GM20000 (cell line): ENCODE measurements around the gene TMEM178B.

Experiments
- DNase-seq: peaks from one replicate; pipeline ENCODE4 v3.0.0; 2012; ENCODE audit warnings: low spot score
- TF ChIP-seq, protein P1 (sequence below): IDR thresholded peaks from 2 replicates; pipeline ENCODE4 v1.5.1; 2012; ENCODE audit warnings: mild to moderate bottlenecking, control low read depth; ENCODE audit errors: extremely low read depth, missing control alignments

The TMEM178B gene

DNA sequence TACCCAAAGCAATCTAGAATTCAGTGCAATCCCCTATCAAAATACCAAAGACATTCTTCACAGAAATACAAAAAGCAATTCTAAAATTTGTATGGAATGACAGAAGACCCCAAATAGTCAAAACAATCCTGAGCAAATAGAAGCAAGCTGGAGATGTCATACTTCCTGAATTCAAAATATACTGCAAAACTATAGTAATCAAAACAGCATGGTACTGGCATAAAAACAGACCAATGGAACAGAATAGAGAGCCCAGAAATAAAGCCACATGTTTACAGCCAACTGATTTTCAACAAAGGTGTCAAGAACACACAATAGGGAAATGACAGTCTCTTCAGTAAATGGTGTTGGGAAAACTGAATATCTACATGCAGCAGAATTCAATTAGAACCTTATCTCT is 353.3 kb downstream of the TMEM178B start:
- DNase-seq: no peak

DNA sequence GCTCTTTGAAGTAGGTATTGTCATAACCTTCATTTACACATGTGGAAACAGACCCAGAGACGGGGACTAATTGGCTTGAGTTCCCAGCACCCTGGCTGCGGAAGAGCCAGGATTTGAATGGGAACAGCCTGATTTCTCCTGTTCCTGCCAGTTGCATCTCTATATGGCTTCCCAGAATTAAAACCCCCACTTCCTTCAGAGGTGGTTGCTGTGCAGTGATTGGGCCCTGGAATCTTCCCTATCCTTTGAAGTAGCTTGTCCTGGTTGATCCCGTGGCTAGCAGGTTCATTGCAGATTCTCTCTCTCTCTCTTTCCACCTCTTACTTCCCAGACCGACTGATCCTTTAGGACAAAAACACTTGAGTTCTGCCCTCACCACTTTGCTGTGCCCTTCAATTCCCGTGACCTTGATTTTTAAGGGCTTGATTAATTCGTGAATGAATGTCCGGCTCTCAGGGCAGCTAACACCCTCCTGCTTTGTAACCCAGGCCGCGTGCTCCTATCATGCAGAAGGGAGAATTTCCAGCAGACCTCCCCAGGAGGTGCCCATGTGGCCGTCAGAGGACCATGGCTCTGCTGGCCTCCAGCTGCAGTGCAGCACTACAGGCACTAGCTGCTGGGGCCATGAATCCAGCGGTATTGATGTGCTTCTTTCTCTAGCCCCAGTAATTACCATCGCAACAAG is 356.7 kb downstream of the TMEM178B start:
- DNase-seq: no peak
- TF ChIP-seq, protein P1, sequence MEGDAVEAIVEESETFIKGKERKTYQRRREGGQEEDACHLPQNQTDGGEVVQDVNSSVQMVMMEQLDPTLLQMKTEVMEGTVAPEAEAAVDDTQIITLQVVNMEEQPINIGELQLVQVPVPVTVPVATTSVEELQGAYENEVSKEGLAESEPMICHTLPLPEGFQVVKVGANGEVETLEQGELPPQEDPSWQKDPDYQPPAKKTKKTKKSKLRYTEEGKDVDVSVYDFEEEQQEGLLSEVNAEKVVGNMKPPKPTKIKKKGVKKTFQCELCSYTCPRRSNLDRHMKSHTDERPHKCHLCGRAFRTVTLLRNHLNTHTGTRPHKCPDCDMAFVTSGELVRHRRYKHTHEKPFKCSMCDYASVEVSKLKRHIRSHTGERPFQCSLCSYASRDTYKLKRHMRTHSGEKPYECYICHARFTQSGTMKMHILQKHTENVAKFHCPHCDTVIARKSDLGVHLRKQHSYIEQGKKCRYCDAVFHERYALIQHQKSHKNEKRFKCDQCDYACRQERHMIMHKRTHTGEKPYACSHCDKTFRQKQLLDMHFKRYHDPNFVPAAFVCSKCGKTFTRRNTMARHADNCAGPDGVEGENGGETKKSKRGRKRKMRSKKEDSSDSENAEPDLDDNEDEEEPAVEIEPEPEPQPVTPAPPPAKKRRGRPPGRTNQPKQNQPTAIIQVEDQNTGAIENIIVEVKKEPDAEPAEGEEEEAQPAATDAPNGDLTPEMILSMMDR: no peak

More for the DNA sequence above, 353.3 kb downstream of the TMEM178B start:
- TF ChIP-seq, protein P1: no peak

DNA sequence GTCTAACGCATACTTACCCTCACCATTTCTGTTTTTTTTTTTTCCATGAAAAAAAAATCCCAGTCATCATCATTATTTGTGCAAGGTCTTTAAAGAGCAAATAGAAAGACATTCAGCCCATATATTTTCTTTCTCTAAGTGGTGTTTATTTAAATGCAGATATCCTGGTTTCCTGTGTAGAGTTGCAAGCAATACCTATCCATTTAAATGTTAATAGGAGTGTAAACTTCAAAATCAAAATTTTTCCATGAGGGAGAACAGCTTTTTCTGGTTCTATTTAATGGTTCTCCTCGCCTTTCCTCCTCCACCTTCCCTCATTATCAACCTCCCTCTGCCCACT is 357.2 kb downstream of the TMEM178B start:
- TF ChIP-seq, protein P1: no peak
- DNase-seq: no peak

DNA sequence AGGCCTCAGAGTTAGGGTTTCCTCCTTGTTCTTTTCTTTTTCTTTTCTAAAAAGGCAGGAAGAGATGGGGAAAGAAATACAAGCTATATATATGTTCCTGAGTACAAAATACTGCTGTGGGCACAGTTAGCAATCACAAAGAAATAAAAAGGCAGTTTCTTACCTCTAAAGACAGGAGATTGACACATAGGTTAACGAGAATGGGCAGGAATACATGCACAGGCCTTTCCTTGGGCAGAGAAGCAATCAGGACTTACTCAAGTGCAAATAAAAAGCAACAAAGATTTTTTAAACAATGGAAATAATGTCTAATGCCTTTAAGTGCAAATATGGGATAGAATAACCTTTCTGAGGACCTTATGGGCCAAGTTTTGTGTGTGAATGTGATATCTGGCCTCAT is 357.8 kb downstream of the TMEM178B start:
- TF ChIP-seq, protein P1: no peak

DNA sequence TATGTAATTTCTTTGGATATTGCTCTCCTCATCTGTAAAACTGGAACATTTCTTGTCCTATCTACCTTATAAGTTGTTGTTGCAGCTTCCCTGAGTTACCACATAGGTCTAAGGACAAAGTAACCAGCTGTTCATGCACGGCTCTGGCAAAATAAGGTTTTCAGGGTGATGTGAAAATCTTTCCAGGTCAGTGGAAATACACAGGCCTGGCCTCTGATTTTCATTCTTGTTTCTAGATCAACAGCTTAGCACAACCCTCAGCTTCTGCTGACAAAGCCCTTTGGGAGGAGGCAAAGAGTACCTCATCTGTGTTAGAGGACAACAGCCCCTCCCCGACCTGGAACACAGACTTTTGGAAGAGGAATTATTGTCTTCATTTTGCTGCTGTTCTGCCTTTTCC is 359.8 kb downstream of the TMEM178B start:
- DNase-seq: no peak
- TF ChIP-seq, protein P1: no peak

More for the DNA sequence above, 357.8 kb downstream of the TMEM178B start:
- no peak for DNase-seq

DNA sequence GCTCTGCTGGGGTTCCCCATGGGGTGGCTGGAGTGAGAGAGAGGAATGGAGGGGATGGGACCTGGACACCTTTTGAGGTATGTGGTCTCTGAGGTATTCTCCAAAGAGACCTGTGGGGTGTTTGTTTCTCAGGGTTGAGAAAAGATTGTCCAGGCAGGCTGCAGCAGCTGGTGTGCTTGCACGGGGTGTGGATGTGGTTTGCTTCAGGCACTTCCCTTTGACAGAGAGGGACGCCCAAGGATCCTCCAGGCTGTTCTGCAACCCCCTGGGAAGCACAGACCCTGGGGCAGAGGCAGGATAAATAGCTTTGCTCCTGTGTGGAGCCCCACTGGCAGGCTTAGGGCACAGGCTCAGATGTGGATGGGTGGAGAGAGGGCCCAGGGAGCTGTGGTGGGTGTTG is 362.3 kb downstream of the TMEM178B start:
- TF ChIP-seq, protein P1: no peak
- DNase-seq: no peak

DNA sequence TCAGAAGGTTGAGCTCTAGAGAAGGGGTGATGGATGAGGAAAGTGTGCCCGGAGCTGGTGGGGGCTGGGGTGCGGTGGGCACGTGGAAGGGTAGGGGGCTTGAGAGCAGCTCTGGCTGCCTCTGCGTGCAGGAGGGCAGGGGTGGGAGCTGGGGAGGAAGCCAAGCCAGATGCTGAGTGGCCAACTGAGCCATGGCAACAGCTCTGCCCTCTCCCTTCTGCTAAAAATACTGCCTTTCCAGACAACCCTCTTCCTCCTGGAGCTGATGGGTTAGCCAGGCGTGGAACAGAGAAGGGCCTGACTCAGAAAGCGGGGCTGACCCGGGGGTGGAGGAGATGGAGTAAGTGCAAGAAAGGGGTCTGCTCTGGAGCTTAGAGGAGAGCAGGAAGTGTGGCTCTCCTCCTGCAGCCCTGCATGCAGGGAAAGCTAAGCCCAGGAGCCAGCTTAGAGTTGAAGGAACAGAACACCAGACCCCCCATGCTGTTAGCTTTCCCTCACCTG is 362.8 kb downstream of the TMEM178B start:
- TF ChIP-seq, protein P1: no peak
- DNase-seq: no peak
